ENCODE measurements around the gene TEX51. TPM values are rescaled to one million over a fixed set of nuclear protein-coding genes. Genes with fewer than 3 reads are reported as not detected.

TEX51 gene
- polyA plus RNA-seq, 1 donor from 2014 or later, result not detected

GRCh38 chr2:126945118-126945517 is 46.4 kb downstream of the TEX51 start:
- Histone ChIP-seq H3K9ac (ENCODE audit: low read length) (no peak overlapping the region), H4K20me1 (ENCODE audit: insufficient read depth) (no peaks in the 10 kb centered on the region), H3K4me2 (ENCODE audit: low read length) (no peak overlapping the region), H3K27ac (ENCODE audit: low read length) (no peak overlapping the region), H3K9me3 (ENCODE audit: low read length) (no peaks in the 10 kb centered on the region), H2AFZ (ENCODE audit: low read depth, low read length) (no peak overlapping the region), H3F3A (ENCODE audit: insufficient read depth, low read length, poor library complexity, severe bottlenecking) (no peaks in the 10 kb centered on the region), H3K36me3 (ENCODE audit: insufficient read depth, low read length) (no peaks in the 10 kb centered on the region), H3K27me3 (ENCODE audit: insufficient read depth, low read depth, low read length) (no peaks in the 10 kb centered on the region), H3K4me3 (ENCODE audit: low read length) (no peak overlapping the region), H3K9me2 (ENCODE audit: insufficient read depth, low read length) (no peaks in the 10 kb centered on the region), H3K79me2 (replicated peaks; ENCODE audit: insufficient read depth, low read length) (no peaks in the 10 kb centered on the region)
- TF ChIP-seq RAD21 (conservative IDR thresholded peaks at IDR 0.05) (no peak), EP300 (conservative IDR thresholded peaks at IDR 0.05; ENCODE audit: poor library complexity, severe bottlenecking) (no peak), REST (IDR thresholded peaks at IDR 0.05; ENCODE audit: borderline replicate concordance) (no peak), EZH2 (IDR thresholded peaks at IDR 0.05; ENCODE audit: borderline replicate concordance, insufficient read depth, low read length, poor library complexity, severe bottlenecking) (no peak), TAF1 (IDR thresholded peaks at IDR 0.05; ENCODE audit: low read depth) (no peak), SMC3 (conservative IDR thresholded peaks at IDR 0.05; ENCODE audit: poor library complexity) (no peak), POLR2AphosphoS5 (IDR thresholded peaks at IDR 0.05) (no peak), MXI1 (conservative IDR thresholded peaks at IDR 0.05; ENCODE audit: poor library complexity, severe bottlenecking) (no peak)
- TF ChIP-seq, protein P1, sequence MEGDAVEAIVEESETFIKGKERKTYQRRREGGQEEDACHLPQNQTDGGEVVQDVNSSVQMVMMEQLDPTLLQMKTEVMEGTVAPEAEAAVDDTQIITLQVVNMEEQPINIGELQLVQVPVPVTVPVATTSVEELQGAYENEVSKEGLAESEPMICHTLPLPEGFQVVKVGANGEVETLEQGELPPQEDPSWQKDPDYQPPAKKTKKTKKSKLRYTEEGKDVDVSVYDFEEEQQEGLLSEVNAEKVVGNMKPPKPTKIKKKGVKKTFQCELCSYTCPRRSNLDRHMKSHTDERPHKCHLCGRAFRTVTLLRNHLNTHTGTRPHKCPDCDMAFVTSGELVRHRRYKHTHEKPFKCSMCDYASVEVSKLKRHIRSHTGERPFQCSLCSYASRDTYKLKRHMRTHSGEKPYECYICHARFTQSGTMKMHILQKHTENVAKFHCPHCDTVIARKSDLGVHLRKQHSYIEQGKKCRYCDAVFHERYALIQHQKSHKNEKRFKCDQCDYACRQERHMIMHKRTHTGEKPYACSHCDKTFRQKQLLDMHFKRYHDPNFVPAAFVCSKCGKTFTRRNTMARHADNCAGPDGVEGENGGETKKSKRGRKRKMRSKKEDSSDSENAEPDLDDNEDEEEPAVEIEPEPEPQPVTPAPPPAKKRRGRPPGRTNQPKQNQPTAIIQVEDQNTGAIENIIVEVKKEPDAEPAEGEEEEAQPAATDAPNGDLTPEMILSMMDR (IDR thresholded peaks at IDR 0.05; ENCODE audit: poor library complexity, severe bottlenecking), result no peak

DNA sequence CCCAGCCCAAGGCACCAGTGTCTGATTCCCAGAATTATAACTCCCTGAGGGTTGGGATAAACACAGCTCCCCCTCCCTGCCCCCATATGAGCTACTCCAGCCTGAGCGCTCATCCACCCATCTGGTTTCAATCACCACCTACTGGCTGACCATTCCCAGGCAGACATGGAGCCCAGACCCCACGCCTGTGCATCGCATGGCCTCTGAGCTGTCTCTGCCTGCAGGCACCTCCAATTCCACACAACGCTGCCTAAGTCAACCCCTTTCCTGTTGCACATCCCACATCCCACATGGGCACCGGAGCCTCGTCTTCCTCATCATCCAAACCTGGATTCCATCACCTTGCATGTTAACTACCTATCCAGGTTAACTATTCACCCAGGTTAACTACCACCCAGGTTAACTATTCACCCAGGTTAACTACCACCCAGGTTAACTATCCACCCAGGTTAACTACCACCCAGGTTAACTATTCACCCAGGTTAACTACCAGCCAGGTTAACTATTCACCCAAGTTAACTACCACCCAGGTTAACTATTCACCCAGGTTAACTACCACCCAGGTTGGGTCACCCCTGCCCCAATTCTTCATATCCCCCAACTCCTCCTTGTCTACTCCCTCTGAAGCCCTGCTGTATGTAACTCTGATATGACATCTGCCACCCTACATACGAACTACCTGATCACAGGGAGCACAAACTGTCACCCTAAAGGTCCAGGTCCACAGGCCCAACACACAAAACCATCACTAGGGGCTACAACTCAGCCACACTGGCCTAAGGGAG is 47.8 kb downstream of the TEX51 start:
- no peaks in the 10 kb centered on the region for H3K36me3 ChIP-seq (ENCODE audit: insufficient read depth, low read length)
- H3F3A ChIP-seq (ENCODE audit: insufficient read depth, low read length, poor library complexity, severe bottlenecking), result no peaks in the 10 kb centered on the region
- H3K27me3 ChIP-seq (ENCODE audit: insufficient read depth, low read depth, low read length), result no peaks in the 10 kb centered on the region
- H3K27ac ChIP-seq (ENCODE audit: low read length), result no peak overlapping the region
- no peak overlapping the region for H2AFZ ChIP-seq (ENCODE audit: low read depth, low read length)
- H3K9me3 ChIP-seq (ENCODE audit: low read length), result no peaks in the 10 kb centered on the region
- no peak overlapping the region for H3K4me2 ChIP-seq (ENCODE audit: low read length)
- no peak overlapping the region for H3K9ac ChIP-seq (ENCODE audit: low read length)
- no peaks in the 10 kb centered on the region for H3K9me2 ChIP-seq (ENCODE audit: insufficient read depth, low read length)
- H4K20me1 ChIP-seq (ENCODE audit: insufficient read depth), result no peaks in the 10 kb centered on the region
- no peak for TF ChIP-seq SMC3 (conservative IDR thresholded peaks at IDR 0.05; ENCODE audit: poor library complexity)
- no peaks in the 10 kb centered on the region for H3K79me2 ChIP-seq (replicated peaks; ENCODE audit: insufficient read depth, low read length)
- no peak overlapping the region for H3K4me3 ChIP-seq (ENCODE audit: low read length)
